Measurements from ENCODE around the gene FKBP5. TPM values are rescaled to one million over a fixed set of nuclear protein-coding genes. Genes with fewer than 3 reads are reported as not detected.

The FKBP5 gene
- total RNA-seq, 2 experiments from 2014 or later, result 42.5 to 79.1 TPM

- BruUV-seq (replicated peaks), result no TSS peak
- H2AFZ ChIP-seq (ENCODE audit: low read length), result no peak overlapping the region
Observed at GRCh38 chr6:35710241-35710847, 21.6 kb upstream of the FKBP5 start.

GRCh38 chr6:35708585-35708984, 19.9 kb upstream of the FKBP5 start:
- no TSS peak for BruUV-seq (replicated peaks)
- Histone ChIP-seq H3K9me2 (ENCODE audit: insufficient read depth, low read length) (no peaks in the 10 kb centered on the region), H3K27ac (ENCODE audit: low read depth, low read length, poor library complexity, severe bottlenecking) (no peak overlapping the region), H3K36me3 (ENCODE audit: insufficient read depth, low read length) (peaks cover 5% of the 10 kb centered on the region), H3K79me2 (ENCODE audit: insufficient read depth, low read depth, low read length) (no peaks in the 10 kb centered on the region), H4K20me1 (ENCODE audit: insufficient read depth, low read length) (no peaks in the 10 kb centered on the region), H3K9me3 (ENCODE audit: low read length) (peaks cover 10% of the 10 kb centered on the region; the same call in 1 of the 2 replicates), H2AFZ (ENCODE audit: low read length) (no peak overlapping the region), H3K4me3 (ENCODE audit: low read depth, low read length, poor library complexity, severe bottlenecking) (no peak overlapping the region), H3K4me1 (ENCODE audit: insufficient read depth, low read length, poor library complexity, severe bottlenecking) (peaks cover 7% of the 10 kb centered on the region), H3K4me2 (ENCODE audit: low read length) (no peak overlapping the region)
- ChIA-PET CTCF (ENCODE audit: unreplicated experiment) (no interaction called here), POLR2A (no interaction called here)
- no peak for TF ChIP-seq EZH2phosphoT487 (IDR thresholded peaks at IDR 0.05; ENCODE audit: borderline replicate concordance, low read depth, low read length)
- TF ChIP-seq CTCF (conservative IDR thresholded peaks at IDR 0.05; ENCODE audit: low read length), result no peak
- no peak for DNase-seq (ENCODE audit: low spot score)
- intact Hi-C loops (cut with micrococcal nuclease; ENCODE audit: unreplicated experiment), result no loop called here

More at GRCh38 chr6:35710241-35710847, 21.6 kb upstream of the FKBP5 start:
- H3K4me1 ChIP-seq (ENCODE audit: insufficient read depth, low read length, poor library complexity, severe bottlenecking), result peaks cover 11% of the 10 kb centered on the region
- no peaks in the 10 kb centered on the region; the same call in 1 of the 2 replicates for H3K36me3 ChIP-seq (ENCODE audit: insufficient read depth, low read length)
- POLR2A ChIA-PET, result interaction anchor here (0.7 kb wide), 1 partner anchor 12 kb away, joined by 3 read pairs; no protein-coding TSS in a partner anchor
- TF ChIP-seq EZH2phosphoT487 (IDR thresholded peaks at IDR 0.05; ENCODE audit: borderline replicate concordance, low read depth, low read length) (no peak), CTCF (conservative IDR thresholded peaks at IDR 0.05; ENCODE audit: low read length) (no peak)
- H3K4me2 ChIP-seq (ENCODE audit: low read length), result no peak overlapping the region
- intact Hi-C loops (cut with micrococcal nuclease; ENCODE audit: unreplicated experiment), result no loop called here
- H3K27ac ChIP-seq (ENCODE audit: low read depth, low read length, poor library complexity, severe bottlenecking), result no peak overlapping the region
- CTCF ChIA-PET (ENCODE audit: unreplicated experiment), result no interaction called here
- no peaks in the 10 kb centered on the region for H4K20me1 ChIP-seq (ENCODE audit: insufficient read depth, low read length)
- no peaks in the 10 kb centered on the region for H3K9me3 ChIP-seq (ENCODE audit: low read length)
- H3K9me2 ChIP-seq (ENCODE audit: insufficient read depth, low read length), result no peaks in the 10 kb centered on the region
- no peaks in the 10 kb centered on the region for H3K79me2 ChIP-seq (ENCODE audit: insufficient read depth, low read depth, low read length)
- no peak for DNase-seq (ENCODE audit: low spot score)
- no peak overlapping the region for H3K4me3 ChIP-seq (ENCODE audit: low read depth, low read length, poor library complexity, severe bottlenecking)

GRCh38 chr6:35707714-35708407, 19.1 kb upstream of the FKBP5 start:
- Histone ChIP-seq H3K36me3 (ENCODE audit: insufficient read depth, low read length) (peaks cover 7% of the 10 kb centered on the region), H4K20me1 (ENCODE audit: insufficient read depth, low read length) (no peaks in the 10 kb centered on the region), H3K4me1 (ENCODE audit: insufficient read depth, low read length, poor library complexity, severe bottlenecking) (no peaks in the 10 kb centered on the region), H3K4me2 (ENCODE audit: low read length) (no peak overlapping the region), H2AFZ (ENCODE audit: low read length) (no peak overlapping the region), H3K9me2 (ENCODE audit: insufficient read depth, low read length) (no peaks in the 10 kb centered on the region), H3K9me3 (ENCODE audit: low read length) (peaks cover 12% of the 10 kb centered on the region; the same call in 1 of the 2 replicates), H3K4me3 (ENCODE audit: low read depth, low read length, poor library complexity, severe bottlenecking) (no peak overlapping the region), H3K27ac (ENCODE audit: low read depth, low read length, poor library complexity, severe bottlenecking) (no peak overlapping the region), H3K79me2 (ENCODE audit: insufficient read depth, low read depth, low read length) (no peaks in the 10 kb centered on the region)
- POLR2A ChIA-PET, result interaction anchor here (0.7 kb wide), 1 partner anchor 19 kb away, joined by 3 read pairs; the partner anchor contains the start of gene FKBP5
- no peak for DNase-seq (ENCODE audit: low spot score)
- CTCF ChIA-PET (ENCODE audit: unreplicated experiment), result no interaction called here
- intact Hi-C loops (cut with micrococcal nuclease; ENCODE audit: unreplicated experiment), result no loop called here
- TF ChIP-seq CTCF (conservative IDR thresholded peaks at IDR 0.05; ENCODE audit: low read length) (no peak), EZH2phosphoT487 (IDR thresholded peaks at IDR 0.05; ENCODE audit: borderline replicate concordance, low read depth, low read length) (no peak)
- no TSS peak for BruUV-seq (replicated peaks)
